Measurements from ENCODE around the gene SDCBP2.

The SDCBP2 gene

GRCh38 chr20:1364106-1364505 is 35.2 kb upstream of the SDCBP2 start:
- H3K14ac ChIP-seq (ENCODE audit: low read length): no peak overlapping the region
- H3K18ac ChIP-seq (ENCODE audit: low read length): no peak overlapping the region
- WGBS, 2 donors (ENCODE audit: extremely low coverage in 2 of 2, insufficient read length in 2 of 2, insufficient replicate concordance in 1 of 2): no CpG with 5 or more reads among the region's 2 CpGs
- no peak overlapping the region for H3K27ac ChIP-seq (replicated peaks; ENCODE audit: low read length)
- no peak overlapping the region for H3K4me2 ChIP-seq (ENCODE audit: insufficient read depth, low read length, poor library complexity, severe bottlenecking)
- H2BK15ac ChIP-seq (ENCODE audit: low read length): no peak overlapping the region
- no peak overlapping the region for H3K9ac ChIP-seq (ENCODE audit: low read depth, low read length, poor library complexity)
- no peak overlapping the region for H3K23ac ChIP-seq (ENCODE audit: low read depth, low read length, poor library complexity)
- no peak overlapping the region for H2BK5ac ChIP-seq (ENCODE audit: low read length)
- H2BK12ac ChIP-seq (ENCODE audit: low read length): no peak overlapping the region
- H2AFZ ChIP-seq (ENCODE audit: low read length): no peak overlapping the region
- DNase-seq (ENCODE audit: low spot score): no peak
- no peak overlapping the region for H3K4me3 ChIP-seq (ENCODE audit: low read length in 2 of 2)
- no peak overlapping the region for H2AK5ac ChIP-seq (ENCODE audit: low read depth, low read length)
- no peaks in the 10 kb centered on the region for H3K27me3 ChIP-seq (ENCODE audit: control insufficient read depth in 3 of 3, insufficient read depth in 3 of 3, low read depth in 1 of 3, low read length in 3 of 3)
- H3K79me1 ChIP-seq (ENCODE audit: low read depth, low read length): no peaks in the 10 kb centered on the region
- H3K9me3 ChIP-seq (replicated peaks in 1 of 2; ENCODE audit: control insufficient read depth in 2 of 2, insufficient read depth in 1 of 2, low read depth in 1 of 2, low read length in 2 of 2): peaks cover 2 to 13% of the 10 kb centered on the region in 2 donors
- no peaks in the 10 kb centered on the region for H3K4me1 ChIP-seq (ENCODE audit: control insufficient read depth in 2 of 2, insufficient read depth in 1 of 2, low read depth in 1 of 2, low read length in 2 of 2)
- no peak overlapping the region for H3K4ac ChIP-seq (ENCODE audit: low read length)
- H4K91ac ChIP-seq (ENCODE audit: low read depth, low read length, poor library complexity): no peak overlapping the region
- peaks cover 14 to 88% of the 10 kb centered on the region in 2 donors for H3K36me3 ChIP-seq (replicated peaks in 1 of 2; ENCODE audit: control insufficient read depth in 2 of 2, insufficient read depth in 2 of 2, low read length in 2 of 2)
- no peak overlapping the region for H4K8ac ChIP-seq (ENCODE audit: low read depth, low read length)
- H2BK120ac ChIP-seq (ENCODE audit: low read depth, low read length): no peak overlapping the region

GRCh38 chr20:1363522-1363921 is 34.6 kb upstream of the SDCBP2 start:
- Histone ChIP-seq H3K23ac (ENCODE audit: low read depth, low read length, poor library complexity) (no peak overlapping the region), H3K9ac (ENCODE audit: low read depth, low read length, poor library complexity) (no peak overlapping the region), H3K36me3 (replicated peaks in 1 of 2; ENCODE audit: control insufficient read depth in 2 of 2, insufficient read depth in 2 of 2, low read length in 2 of 2) (peaks cover 14 to 90% of the 10 kb centered on the region in 2 donors), H2BK120ac (ENCODE audit: low read depth, low read length) (no peak overlapping the region), H4K91ac (ENCODE audit: low read depth, low read length, poor library complexity) (no peak overlapping the region), H3K4ac (ENCODE audit: low read length) (no peak overlapping the region), H2AFZ (ENCODE audit: low read length) (no peak overlapping the region), H2BK15ac (ENCODE audit: low read length) (no peak overlapping the region), H3K9me3 (replicated peaks in 1 of 2; ENCODE audit: control insufficient read depth in 2 of 2, insufficient read depth in 1 of 2, low read depth in 1 of 2, low read length in 2 of 2) (peaks cover 2 to 13% of the 10 kb centered on the region in 2 donors), H2AK5ac (ENCODE audit: low read depth, low read length) (no peak overlapping the region), H2BK12ac (ENCODE audit: low read length) (no peak overlapping the region), H3K27me3 (ENCODE audit: control insufficient read depth in 3 of 3, insufficient read depth in 3 of 3, low read depth in 1 of 3, low read length in 3 of 3) (no peaks in the 10 kb centered on the region), H2BK5ac (ENCODE audit: low read length) (no peak overlapping the region), H3K14ac (ENCODE audit: low read length) (no peak overlapping the region), H3K4me2 (ENCODE audit: insufficient read depth, low read length, poor library complexity, severe bottlenecking) (no peak overlapping the region), H4K8ac (ENCODE audit: low read depth, low read length) (no peak overlapping the region), H3K79me1 (ENCODE audit: low read depth, low read length) (no peaks in the 10 kb centered on the region), H3K4me3 (ENCODE audit: low read length in 2 of 2) (no peak overlapping the region), H3K27ac (replicated peaks; ENCODE audit: low read length) (no peak overlapping the region), H3K18ac (ENCODE audit: low read length) (no peak overlapping the region), H3K4me1 (ENCODE audit: control insufficient read depth in 2 of 2, insufficient read depth in 1 of 2, low read depth in 1 of 2, low read length in 2 of 2) (no peaks in the 10 kb centered on the region)
- no peak for DNase-seq (ENCODE audit: low spot score)
- no CpG with 5 or more reads among the region's 5 CpGs for WGBS, 2 donors (ENCODE audit: extremely low coverage in 2 of 2, insufficient read length in 2 of 2, insufficient replicate concordance in 1 of 2)

GRCh38 chr20:1362484-1362883 is 33.5 kb upstream of the SDCBP2 start:
- Histone ChIP-seq H3K79me1 (ENCODE audit: low read depth, low read length) (no peaks in the 10 kb centered on the region), H3K27me3 (ENCODE audit: control insufficient read depth in 3 of 3, insufficient read depth in 3 of 3, low read depth in 1 of 3, low read length in 3 of 3) (no peaks in the 10 kb centered on the region), H3K4me1 (ENCODE audit: control insufficient read depth in 2 of 2, insufficient read depth in 1 of 2, low read depth in 1 of 2, low read length in 2 of 2) (no peaks in the 10 kb centered on the region), H2BK5ac (ENCODE audit: low read length) (no peak overlapping the region), H3K36me3 (replicated peaks in 1 of 2; ENCODE audit: control insufficient read depth in 2 of 2, insufficient read depth in 2 of 2, low read length in 2 of 2) (peaks cover 17 to 90% of the 10 kb centered on the region in 2 donors), H4K91ac (ENCODE audit: low read depth, low read length, poor library complexity) (no peak overlapping the region), H2BK120ac (ENCODE audit: low read depth, low read length) (no peak overlapping the region), H2AK5ac (ENCODE audit: low read depth, low read length) (no peak overlapping the region), H2BK12ac (ENCODE audit: low read length) (no peak overlapping the region), H3K18ac (ENCODE audit: low read length) (no peak overlapping the region), H3K23ac (ENCODE audit: low read depth, low read length, poor library complexity) (no peak overlapping the region), H3K9me3 (replicated peaks in 1 of 2; ENCODE audit: control insufficient read depth in 2 of 2, insufficient read depth in 1 of 2, low read depth in 1 of 2, low read length in 2 of 2) (peaks cover 2 to 11% of the 10 kb centered on the region in 2 donors), H3K27ac (replicated peaks; ENCODE audit: low read length) (no peak overlapping the region), H3K9ac (ENCODE audit: low read depth, low read length, poor library complexity) (no peak overlapping the region), H2BK15ac (ENCODE audit: low read length) (no peak overlapping the region), H3K14ac (ENCODE audit: low read length) (no peak overlapping the region), H3K4ac (ENCODE audit: low read length) (no peak overlapping the region), H3K4me3 (ENCODE audit: low read length in 2 of 2) (no peak overlapping the region), H2AFZ (ENCODE audit: low read length) (no peak overlapping the region), H3K4me2 (ENCODE audit: insufficient read depth, low read length, poor library complexity, severe bottlenecking) (no peak overlapping the region), H4K8ac (ENCODE audit: low read depth, low read length) (no peak overlapping the region)
- WGBS, 2 donors (ENCODE audit: extremely low coverage in 2 of 2, insufficient read length in 2 of 2, insufficient replicate concordance in 1 of 2): no CpG with 5 or more reads among the region's 2 CpGs
- DNase-seq (ENCODE audit: low spot score): no peak

- peaks cover 4 to 8% of the 10 kb centered on the region in 2 donors for H3K9me3 ChIP-seq (replicated peaks in 1 of 2; ENCODE audit: control insufficient read depth in 2 of 2, insufficient read depth in 1 of 2, low read depth in 1 of 2, low read length in 2 of 2)
- H2BK12ac ChIP-seq (ENCODE audit: low read length): no peak overlapping the region
- DNase-seq (ENCODE audit: low spot score): no peak
- H2AK5ac ChIP-seq (ENCODE audit: low read depth, low read length): no peak overlapping the region
- peaks cover 18 to 84% of the 10 kb centered on the region in 2 donors for H3K36me3 ChIP-seq (replicated peaks in 1 of 2; ENCODE audit: control insufficient read depth in 2 of 2, insufficient read depth in 2 of 2, low read length in 2 of 2)
- H3K14ac ChIP-seq (ENCODE audit: low read length): no peak overlapping the region
- no peak overlapping the region for H3K9ac ChIP-seq (ENCODE audit: low read depth, low read length, poor library complexity)
- H3K4me1 ChIP-seq (ENCODE audit: control insufficient read depth in 2 of 2, insufficient read depth in 1 of 2, low read depth in 1 of 2, low read length in 2 of 2): no peaks in the 10 kb centered on the region
- no peak overlapping the region for H2BK5ac ChIP-seq (ENCODE audit: low read length)
- H3K27ac ChIP-seq (replicated peaks; ENCODE audit: low read length): no peak overlapping the region
- no peak overlapping the region for H3K4me2 ChIP-seq (ENCODE audit: insufficient read depth, low read length, poor library complexity, severe bottlenecking)
- H3K79me1 ChIP-seq (ENCODE audit: low read depth, low read length): no peaks in the 10 kb centered on the region
- no peak overlapping the region for H2AFZ ChIP-seq (ENCODE audit: low read length)
- no peak overlapping the region for H2BK120ac ChIP-seq (ENCODE audit: low read depth, low read length)
- no peak overlapping the region for H3K4ac ChIP-seq (ENCODE audit: low read length)
- no peak overlapping the region for H4K8ac ChIP-seq (ENCODE audit: low read depth, low read length)
- H3K27me3 ChIP-seq (ENCODE audit: control insufficient read depth in 3 of 3, insufficient read depth in 3 of 3, low read depth in 1 of 3, low read length in 3 of 3): no peaks in the 10 kb centered on the region
- WGBS, 2 donors (ENCODE audit: extremely low coverage in 2 of 2, insufficient read length in 2 of 2, insufficient replicate concordance in 1 of 2): no CpG with 5 or more reads among the region's 7 CpGs
- no peak overlapping the region for H3K23ac ChIP-seq (ENCODE audit: low read depth, low read length, poor library complexity)
- no peak overlapping the region for H4K91ac ChIP-seq (ENCODE audit: low read depth, low read length, poor library complexity)
- no peak overlapping the region for H2BK15ac ChIP-seq (ENCODE audit: low read length)
- no peak overlapping the region for H3K4me3 ChIP-seq (ENCODE audit: low read length in 2 of 2)
- H3K18ac ChIP-seq (ENCODE audit: low read length): no peak overlapping the region
Observed at GRCh38 chr20:1360094-1360846, 31.3 kb upstream of the SDCBP2 start.

Data from neuronal stem cell (in vitro differentiated cells).